HCT116 (cell line): ENCODE results near the gene CCDC91. TPM values are rescaled to one million over a fixed set of nuclear protein-coding genes. Genes with fewer than 3 reads are reported as not detected.

ENCODE experiments used
- ATAC-seq: fragments of 200-7000 bp; cut with Tn5 transposase; 2 replicates; pipeline ENCODE4 v1.9.1; 2020; ENCODE audit warnings: mild to moderate bottlenecking, moderate library complexity
- BruUV-seq: library from RNA; stranded (reverse); fragments of 400-500 nt; replicated peaks from 2 replicates; lab custom pipeline; 2021; lab: Mats Ljungman, UMichigan
- CTCF ChIA-PET: fragments of 300-600 bp; sonication (Branson Sonifier 250); formaldehyde crosslinking; loops from one replicate; lab custom pipeline; 2021; ENCODE audit warnings: antibody characterized with exemption; lab: Charles Lee
- POLR2A ChIA-PET: fragments of 300-600, 350-600 bp; sonication (Branson Sonifier 250); formaldehyde crosslinking; loops from one replicate; lab custom pipeline; 2021; ENCODE audit warnings: antibody characterized with exemption; lab: Charles Lee
- RAD21 ChIA-PET, 2 experiments: fragments of 300-600 bp; sonication (Branson Sonifier 250); formaldehyde crosslinking; loops; one replicate each; lab custom pipeline; 2023; ENCODE audit warnings: low total read pairs in 2 of 2; ENCODE audit not compliant: uncharacterized antibody in 2 of 2, unreplicated experiment in 2 of 2, low non-redundant PET in 1 of 2; lab: Charles Lee
- DNase-seq: peaks from one replicate; pipeline ENCODE4 v3.0.0-alpha.2; 2010; ENCODE audit warnings: low read depth, low spot score
- H2AFZ ChIP-seq: fragments of 200-600 bp; shearing (Covaris generic), sonication (generic); 2 replicates; pipeline ENCODE4 v1.6.1; 2017; ENCODE audit warnings: low read depth, mixed run types, mixed read lengths, antibody characterized with exemption, low read length; ENCODE audit not compliant: poor library complexity, severe bottlenecking
- H3K27ac ChIP-seq: 2 replicates; pipeline ENCODE4 v1.5.1; 2012; ENCODE audit warnings: low read depth, low read length
- H3K27me3 ChIP-seq: fragments of 200-600 bp; sonication (generic); 2 replicates; pipeline ENCODE4 v1.6.1; 2016; ENCODE audit warnings: mixed run types, low read length, mixed read lengths; ENCODE audit not compliant: insufficient read depth
- H3K36me3 ChIP-seq, 2 experiments: fragments of 200-500 bp in 1 of 2; fragments of 200-600 bp in 1 of 2; sonication (Bioruptor generic) in 1 of 2; sonication (generic) in 1 of 2; 2 replicates each; pipeline versions ENCODE4 v1.5.1 to v1.6.1; 2014 to 2016; ENCODE audit warnings: low read length in 2 of 2, inconsistent platforms in 1 of 2, mixed read lengths in 1 of 2, mixed run types in 1 of 2; ENCODE audit not compliant: insufficient read depth in 2 of 2, control insufficient read depth in 1 of 2
- H3K4me1 ChIP-seq, 2 experiments: fragments of 200-600 bp in 1 of 2; sonication (generic) in 1 of 2; 2 replicates each; pipeline versions ENCODE4 v1.5.1 to v1.6.1; 2012 to 2017; ENCODE audit warnings: low read length in 2 of 2, inconsistent platforms in 1 of 2, mild to moderate bottlenecking in 1 of 2, mixed read lengths in 1 of 2, mixed run types in 1 of 2, moderate library complexity in 1 of 2; ENCODE audit not compliant: insufficient read depth in 2 of 2, control insufficient read depth in 1 of 2
- H3K4me2 ChIP-seq: fragments of 200-600 bp; sonication (generic); 2 replicates; pipeline ENCODE4 v1.6.1; 2017; ENCODE audit warnings: mixed run types, low read length, mixed read lengths
- H3K4me3 ChIP-seq, 2 experiments: fragments of 200-600 bp in 1 of 2; sonication (generic) in 1 of 2; replicated peaks in 1 of 2; 2 replicates each; pipeline ENCODE4 v1.5.1; 2011 to 2016; ENCODE audit warnings: low read length in 2 of 2, control low read depth in 1 of 2, low read depth in 1 of 2, mild to moderate bottlenecking in 1 of 2, mixed read lengths in 1 of 2, mixed run types in 1 of 2
- H3K79me2 ChIP-seq: fragments of 200-600 bp; sonication (generic); 2 replicates; pipeline ENCODE4 v1.6.1; 2017; ENCODE audit warnings: mild to moderate bottlenecking, mixed run types, low read length, moderate library complexity, mixed read lengths; ENCODE audit not compliant: insufficient read depth
- H3K9ac ChIP-seq: fragments of 200-600 bp; sonication (generic); 2 replicates; pipeline ENCODE4 v1.6.1; 2016; ENCODE audit warnings: low read length, mixed read lengths
- H3K9me2 ChIP-seq: fragments of 200-600 bp; sonication (generic), shearing (Covaris generic); 2 replicates; pipeline ENCODE4 v1.6.1; 2017; ENCODE audit warnings: mixed run types, mild to moderate bottlenecking, moderate library complexity; ENCODE audit not compliant: insufficient read depth
- H3K9me3 ChIP-seq, 2 experiments: fragments of 200-500 bp in 1 of 2; fragments of 200-600 bp in 1 of 2; sonication (Bioruptor generic) in 1 of 2; sonication (generic) in 1 of 2; 2 replicates each; pipeline ENCODE4 v1.6.1; 2014 to 2017; ENCODE audit warnings: low read length in 2 of 2, mixed read lengths in 2 of 2, inconsistent platforms in 1 of 2, low read depth in 1 of 2, mild to moderate bottlenecking in 1 of 2, mixed run types in 1 of 2, moderate library complexity in 1 of 2; ENCODE audit not compliant: control insufficient read depth in 1 of 2, insufficient read depth in 1 of 2
- H4K20me1 ChIP-seq: fragments of 200-600 bp; sonication (generic), shearing (Covaris generic); 2 replicates; pipeline ENCODE4 v1.6.1; 2017; ENCODE audit warnings: mixed run types, mild to moderate bottlenecking, moderate library complexity; ENCODE audit not compliant: insufficient read depth
- CBX3 ChIP-seq: IDR thresholded peaks from 2 replicates; pipeline ENCODE4 v1.6.1; 2012; ENCODE audit warnings: low read depth
- CEBPB ChIP-seq: IDR thresholded peaks from 2 replicates; pipeline ENCODE4 v1.6.1; 2012; ENCODE audit warnings: low read depth
- CTCF ChIP-seq, 3 experiments: fragments of 200-600 bp in 1 of 3; sonication (generic) in 1 of 3; IDR thresholded peaks in 2 of 3; conservative IDR thresholded peaks in 1 of 3; 2 replicates each; pipeline ENCODE4 v1.5.1; 2012 to 2017; ENCODE audit warnings: low read depth in 2 of 3, low read length in 2 of 3, antibody characterized with exemption in 1 of 3, borderline replicate concordance in 1 of 3, control low read depth in 1 of 3, mild to moderate bottlenecking in 1 of 3, mixed read lengths in 1 of 3, mixed run types in 1 of 3, moderate library complexity in 1 of 3; ENCODE audit not compliant: insufficient read depth in 1 of 3
- EGR1 ChIP-seq: IDR thresholded peaks from 2 replicates; pipeline ENCODE4 v1.6.1; 2012; ENCODE audit warnings: low read depth
- ELF1 ChIP-seq: IDR thresholded peaks from 2 replicates; pipeline ENCODE4 v1.6.1; 2012; ENCODE audit warnings: low read depth, borderline replicate concordance
- EZH2 ChIP-seq: fragments of 200-600 bp; sonication (generic); IDR thresholded peaks from 2 replicates; pipeline ENCODE4 v1.6.1; 2017; ENCODE audit warnings: antibody characterized with exemption, mixed run types
- EZH2phosphoT487 ChIP-seq: fragments of 200-600 bp; IDR thresholded peaks from 2 replicates; pipeline ENCODE4 v1.6.1; 2018; ENCODE audit warnings: antibody characterized with exemption, borderline replicate concordance
- JUND ChIP-seq: IDR thresholded peaks from 2 replicates; pipeline ENCODE4 v1.6.1; 2012
- POLR2A ChIP-seq: IDR thresholded peaks from 2 replicates; pipeline ENCODE4 v1.7.0; 2011; ENCODE audit warnings: borderline replicate concordance; ENCODE audit not compliant: insufficient read depth, insufficient read length; ENCODE audit errors: extremely low read depth
- RAD21 ChIP-seq: IDR thresholded peaks from 2 replicates; pipeline ENCODE4 v1.6.1; 2012; ENCODE audit warnings: low read depth, mild to moderate bottlenecking
- SIN3A ChIP-seq: IDR thresholded peaks from 2 replicates; pipeline ENCODE4 v1.6.1; 2012; ENCODE audit warnings: low read depth
- SRF ChIP-seq: IDR thresholded peaks from 2 replicates; pipeline ENCODE4 v1.6.1; 2012; ENCODE audit warnings: low read depth
- YY1 ChIP-seq: IDR thresholded peaks from 2 replicates; pipeline ENCODE4 v1.6.1; 2011; ENCODE audit warnings: low read length, low read depth, moderate library complexity, mild to moderate bottlenecking; ENCODE audit not compliant: insufficient replicate concordance; ENCODE audit errors: extremely low read depth
- ZFX ChIP-seq: fragments of 450-650 bp; IDR thresholded peaks from 2 replicates; pipeline ENCODE4 v1.6.1; 2017
- ZNF274 ChIP-seq: fragments of 200-500 bp; sonication (Bioruptor generic); IDR thresholded peaks from 2 replicates; pipeline ENCODE4 v1.6.1; 2014; ENCODE audit warnings: mild to moderate bottlenecking, low read depth, low read length, inconsistent platforms
- intact Hi-C: fragments of 100-400 bp; cut with micrococcal nuclease; formaldehyde crosslinking; loops from 2 replicates; pipeline ENCODE4 v1.10.0; 2022
- total RNA-seq: library from RNA; stranded (reverse); gene quantifications from one replicate; pipeline ENCODE4 v1.2.1, GENCODE V29; 2021; ENCODE audit not compliant: unreplicated experiment
- TF ChIP-seq, protein P1 (sequence below): IDR thresholded peaks from 2 replicates; pipeline ENCODE4 v1.6.1; 2012; ENCODE audit warnings: low read depth
- TF ChIP-seq, protein P2 (sequence below): IDR thresholded peaks from 2 replicates; pipeline ENCODE4 v1.6.1; 2011; ENCODE audit warnings: mild to moderate bottlenecking, low read length, moderate library complexity; ENCODE audit not compliant: insufficient replicate concordance; ENCODE audit errors: extremely low read depth
- TF ChIP-seq, protein P3 (sequence below): IDR thresholded peaks from 2 replicates; pipeline ENCODE4 v1.6.1; 2012
- TF ChIP-seq, protein P4 (sequence below): IDR thresholded peaks from 2 replicates; pipeline ENCODE4 v1.6.1; 2012

CCDC91 gene
- total RNA-seq, 1 experiment from 2014 or later: 18.1 TPM

- Histone ChIP-seq H3K4me2 (no peak overlapping the region), H3K9me3 (peaks cover 13 to 15% of the 10 kb centered on the region in 2 experiments; a peak in 2 of 4 replicates), H4K20me1 (no peaks in the 10 kb centered on the region), H3K4me1 (no peaks in the 10 kb centered on the region), H3K27ac (no peak overlapping the region), H3K9ac (no peak overlapping the region), H3K36me3 (no peaks in the 10 kb centered on the region), H3K79me2 (no peaks in the 10 kb centered on the region), H3K9me2 (no peaks in the 10 kb centered on the region), H2AFZ (no peak overlapping the region), H3K4me3 (no peak overlapping the region), H3K27me3 (no peaks in the 10 kb centered on the region)
- ChIA-PET POLR2A (no interaction called here), RAD21 (no interaction called here), CTCF (no interaction called here)
- BruUV-seq: no TSS peak
- intact Hi-C loops: no loop called here
- ATAC-seq (no peak), DNase-seq (no peak)
- TF ChIP-seq, protein P1, sequence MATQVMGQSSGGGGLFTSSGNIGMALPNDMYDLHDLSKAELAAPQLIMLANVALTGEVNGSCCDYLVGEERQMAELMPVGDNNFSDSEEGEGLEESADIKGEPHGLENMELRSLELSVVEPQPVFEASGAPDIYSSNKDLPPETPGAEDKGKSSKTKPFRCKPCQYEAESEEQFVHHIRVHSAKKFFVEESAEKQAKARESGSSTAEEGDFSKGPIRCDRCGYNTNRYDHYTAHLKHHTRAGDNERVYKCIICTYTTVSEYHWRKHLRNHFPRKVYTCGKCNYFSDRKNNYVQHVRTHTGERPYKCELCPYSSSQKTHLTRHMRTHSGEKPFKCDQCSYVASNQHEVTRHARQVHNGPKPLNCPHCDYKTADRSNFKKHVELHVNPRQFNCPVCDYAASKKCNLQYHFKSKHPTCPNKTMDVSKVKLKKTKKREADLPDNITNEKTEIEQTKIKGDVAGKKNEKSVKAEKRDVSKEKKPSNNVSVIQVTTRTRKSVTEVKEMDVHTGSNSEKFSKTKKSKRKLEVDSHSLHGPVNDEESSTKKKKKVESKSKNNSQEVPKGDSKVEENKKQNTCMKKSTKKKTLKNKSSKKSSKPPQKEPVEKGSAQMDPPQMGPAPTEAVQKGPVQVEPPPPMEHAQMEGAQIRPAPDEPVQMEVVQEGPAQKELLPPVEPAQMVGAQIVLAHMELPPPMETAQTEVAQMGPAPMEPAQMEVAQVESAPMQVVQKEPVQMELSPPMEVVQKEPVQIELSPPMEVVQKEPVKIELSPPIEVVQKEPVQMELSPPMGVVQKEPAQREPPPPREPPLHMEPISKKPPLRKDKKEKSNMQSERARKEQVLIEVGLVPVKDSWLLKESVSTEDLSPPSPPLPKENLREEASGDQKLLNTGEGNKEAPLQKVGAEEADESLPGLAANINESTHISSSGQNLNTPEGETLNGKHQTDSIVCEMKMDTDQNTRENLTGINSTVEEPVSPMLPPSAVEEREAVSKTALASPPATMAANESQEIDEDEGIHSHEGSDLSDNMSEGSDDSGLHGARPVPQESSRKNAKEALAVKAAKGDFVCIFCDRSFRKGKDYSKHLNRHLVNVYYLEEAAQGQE: no peak
- TF ChIP-seq POLR2A: no peak
- no peak for TF ChIP-seq CEBPB
- no peak for TF ChIP-seq EZH2
- no peak for TF ChIP-seq EGR1
- no peak for TF ChIP-seq CTCF (IDR thresholded peaks at IDR 0.05 in 2 of 3, conservative IDR thresholded peaks at IDR 0.05 in 1 of 3; ENCODE audit: borderline replicate concordance in 1 of 3, insufficient read depth in 1 of 3, low read depth in 2 of 3, low read length in 2 of 3)
- TF ChIP-seq ELF1: no peak
- no peak for TF ChIP-seq ZFX
- no peak for TF ChIP-seq YY1
- no peak for TF ChIP-seq RAD21
- TF ChIP-seq JUND: no peak
- no peak for TF ChIP-seq ZNF274
- TF ChIP-seq SIN3A: no peak
- TF ChIP-seq, protein P2, sequence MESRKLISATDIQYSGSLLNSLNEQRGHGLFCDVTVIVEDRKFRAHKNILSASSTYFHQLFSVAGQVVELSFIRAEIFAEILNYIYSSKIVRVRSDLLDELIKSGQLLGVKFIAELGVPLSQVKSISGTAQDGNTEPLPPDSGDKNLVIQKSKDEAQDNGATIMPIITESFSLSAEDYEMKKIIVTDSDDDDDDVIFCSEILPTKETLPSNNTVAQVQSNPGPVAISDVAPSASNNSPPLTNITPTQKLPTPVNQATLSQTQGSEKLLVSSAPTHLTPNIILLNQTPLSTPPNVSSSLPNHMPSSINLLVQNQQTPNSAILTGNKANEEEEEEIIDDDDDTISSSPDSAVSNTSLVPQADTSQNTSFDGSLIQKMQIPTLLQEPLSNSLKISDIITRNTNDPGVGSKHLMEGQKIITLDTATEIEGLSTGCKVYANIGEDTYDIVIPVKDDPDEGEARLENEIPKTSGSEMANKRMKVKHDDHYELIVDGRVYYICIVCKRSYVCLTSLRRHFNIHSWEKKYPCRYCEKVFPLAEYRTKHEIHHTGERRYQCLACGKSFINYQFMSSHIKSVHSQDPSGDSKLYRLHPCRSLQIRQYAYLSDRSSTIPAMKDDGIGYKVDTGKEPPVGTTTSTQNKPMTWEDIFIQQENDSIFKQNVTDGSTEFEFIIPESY: no peak
- TF ChIP-seq, protein P3, sequence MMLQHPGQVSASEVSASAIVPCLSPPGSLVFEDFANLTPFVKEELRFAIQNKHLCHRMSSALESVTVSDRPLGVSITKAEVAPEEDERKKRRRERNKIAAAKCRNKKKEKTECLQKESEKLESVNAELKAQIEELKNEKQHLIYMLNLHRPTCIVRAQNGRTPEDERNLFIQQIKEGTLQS: no peak
- TF ChIP-seq EZH2phosphoT487: no peak
- no peak for TF ChIP-seq CBX3
- TF ChIP-seq SRF: no peak
- TF ChIP-seq, protein P4, sequence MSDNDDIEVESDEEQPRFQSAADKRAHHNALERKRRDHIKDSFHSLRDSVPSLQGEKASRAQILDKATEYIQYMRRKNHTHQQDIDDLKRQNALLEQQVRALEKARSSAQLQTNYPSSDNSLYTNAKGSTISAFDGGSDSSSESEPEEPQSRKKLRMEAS: no peak
Measured at GRCh38 chr12:28367993-28368392, 177.7 kb downstream of the CCDC91 start.
